K562 (cell line): ENCODE results near the gene WIPF3. TPM values are rescaled to one million over a fixed set of nuclear protein-coding genes. Genes with fewer than 3 reads are reported as not detected.

ENCODE experiments used
- ATAC-seq: fragments of 200-7000 bp; cut with Tn5 transposase; 3 replicates; pipeline ENCODE4 v1.9.1; 2020; ENCODE audit warnings: moderate library complexity
- Bru-seq: library from RNA; stranded (reverse); fragments of 400-500 nt; gene quantifications from one replicate; lab custom pipeline; 2021; lab: Mats Ljungman, UMichigan
- BruChase-seq, 2 experiments: library from RNA; stranded (reverse); fragments of 400-500 nt; gene quantifications; one replicate each; lab custom pipeline; 2021; lab: Mats Ljungman, UMichigan
- BruUV-seq: library from RNA; stranded (reverse); fragments of 400-500 nt; replicated peaks from 2 replicates; lab custom pipeline; 2021; lab: Mats Ljungman, UMichigan
- CTCF ChIA-PET: fragments of 300-600 bp; formaldehyde crosslinking; extraction: SDS; loops from one replicate; lab custom pipeline; 2021; ENCODE audit warnings: low intra/inter-chr PET ratio; lab: Yijun Ruan, JAX
- POLR2A ChIA-PET: fragments of 300-600, 350-650 bp; sonication (Branson Sonifier 250); formaldehyde crosslinking; extraction: SDS; loops from one replicate; lab custom pipeline; 2021; ENCODE audit warnings: antibody characterized with exemption, inconsistent platforms; lab: Yijun Ruan, JAX
- DNase-seq, 4 experiments: peaks; one replicate each; pipeline versions ENCODE4 v3.0.0 to v3.0.0-alpha.2; 2011 to 2018; ENCODE audit warnings: low spot score in 3 of 4, mixed read lengths in 3 of 4; ENCODE audit errors: extremely low read depth in 1 of 4
- FAIRE-seq: peaks from 2 replicates; lab custom pipeline; 2011; peaks lifted over from hg19 to GRCh38; lab: Jason Lieb, UNC
- H2AFZ ChIP-seq: 2 replicates; pipeline ENCODE4 v1.6.0; 2011; ENCODE audit warnings: low read depth, low read length, control low read depth, inconsistent platforms
- H3K27ac ChIP-seq: fragments of 200-600 bp; 3 replicates; pipeline ENCODE4 v1.8.0; 2011; ENCODE audit warnings: low read depth, mild to moderate bottlenecking, control low read depth, inconsistent platforms, low read length, moderate library complexity, mixed read lengths; ENCODE audit errors: extremely low read depth
- H3K27me3 ChIP-seq, 2 experiments: fragments of 300-600 bp in 1 of 2; 2 replicates in 1 of 2; 3 replicates in 1 of 2; pipeline versions ENCODE4 v1.6.0 to v1.8.0; 2011; ENCODE audit warnings: inconsistent platforms in 2 of 2, low read length in 2 of 2, mild to moderate bottlenecking in 1 of 2, mixed read lengths in 1 of 2, moderate library complexity in 1 of 2; ENCODE audit not compliant: control insufficient read depth in 2 of 2, insufficient read depth in 2 of 2
- H3K36me3 ChIP-seq: fragments of 300-600 bp; 3 replicates; pipeline ENCODE4 v1.8.0; 2011; ENCODE audit warnings: mild to moderate bottlenecking, low read length, inconsistent platforms; ENCODE audit not compliant: control insufficient read depth, insufficient read depth
- H3K4me1 ChIP-seq, 2 experiments: fragments of 200-600 bp in 1 of 2; replicated peaks in 1 of 2; 2 replicates in 1 of 2; 3 replicates in 1 of 2; pipeline versions ENCODE4 v1.5.1 to v1.8.0; 2011; ENCODE audit warnings: inconsistent platforms in 2 of 2, low read length in 2 of 2, mild to moderate bottlenecking in 1 of 2, mixed read lengths in 1 of 2, moderate library complexity in 1 of 2; ENCODE audit not compliant: control insufficient read depth in 2 of 2, insufficient read depth in 2 of 2
- H3K4me2 ChIP-seq: 2 replicates; pipeline ENCODE4 v1.6.1; 2011; ENCODE audit warnings: low read length, control low read depth, inconsistent platforms, mixed read lengths; ENCODE audit not compliant: insufficient read depth
- H3K4me3 ChIP-seq: fragments of 200-600 bp; sonication (generic), shearing (Covaris generic); 2 replicates; pipeline ENCODE4 v1.5.1; 2016; ENCODE audit warnings: control low read depth, inconsistent platforms
- H3K79me2 ChIP-seq: fragments of 200-600 bp; 3 replicates; pipeline ENCODE4 v1.8.0; 2011; ENCODE audit warnings: low read length, inconsistent platforms; ENCODE audit not compliant: control insufficient read depth, insufficient read depth
- H3K9ac ChIP-seq, 2 experiments: 2 replicates each; pipeline versions ENCODE4 v1.6.0 to v1.6.1; 2011; ENCODE audit warnings: low read depth in 2 of 2, low read length in 2 of 2, control low read depth in 1 of 2, inconsistent platforms in 1 of 2, mild to moderate bottlenecking in 1 of 2, mixed read lengths in 1 of 2; ENCODE audit not compliant: insufficient read depth in 1 of 2
- H3K9me1 ChIP-seq: one replicate; pipeline ENCODE4 v1.6.0; 2011; ENCODE audit warnings: inconsistent platforms, mild to moderate bottlenecking, low read length, moderate library complexity; ENCODE audit not compliant: control insufficient read depth, insufficient read depth
- H3K9me3 ChIP-seq: replicated peaks from 2 replicates; pipeline ENCODE4 v1.5.1; 2011; ENCODE audit warnings: low read depth, low read length, inconsistent platforms; ENCODE audit not compliant: control insufficient read depth, insufficient read depth
- H4K20me1 ChIP-seq: replicated peaks from 2 replicates; pipeline ENCODE4 v1.6.1; 2011; ENCODE audit warnings: low read length, inconsistent platforms, mixed read lengths; ENCODE audit not compliant: control insufficient read depth, insufficient read depth
- ARHGAP35 ChIP-seq: fragments of 450-650 bp; IDR thresholded peaks from 2 replicates; pipeline ENCODE4 v1.6.1; 2018; ENCODE audit not compliant: partially characterized antibody
- ARNT ChIP-seq, 2 experiments: fragments of 450-650 bp; IDR thresholded peaks; 2 replicates each; pipeline ENCODE4 v1.6.1; 2016; ENCODE audit warnings: mild to moderate bottlenecking in 1 of 2
- CREM ChIP-seq: IDR thresholded peaks from 2 replicates; pipeline ENCODE4 v1.6.1; 2014; ENCODE audit warnings: antibody characterized with exemption, low read depth
- ETS2 ChIP-seq: IDR thresholded peaks from 2 replicates; pipeline ENCODE4 v1.6.1; 2016; ENCODE audit warnings: borderline replicate concordance, missing genetic modification characterization, mild to moderate bottlenecking, moderate library complexity, missing compliant biosample characterization; ENCODE audit not compliant: poor library complexity, severe bottlenecking
- KDM1A ChIP-seq, 2 experiments: fragments of 450-650 bp; IDR thresholded peaks; 2 replicates each; pipeline ENCODE4 v1.6.1; 2016; ENCODE audit warnings: mild to moderate bottlenecking in 2 of 2
- PCBP1 ChIP-seq: fragments of 200-400 bp; formaldehyde crosslinking; IDR thresholded peaks from 2 replicates; pipeline ENCODE4 v1.6.1; 2018; ENCODE audit warnings: mild to moderate bottlenecking, low read depth, low read length; ENCODE audit not compliant: poor library complexity, severe bottlenecking
- TAF1 ChIP-seq: IDR thresholded peaks from 2 replicates; pipeline ENCODE4 v1.6.1; 2011; ENCODE audit warnings: mild to moderate bottlenecking, low read length, moderate library complexity; ENCODE audit not compliant: insufficient read depth, control insufficient read depth, severe bottlenecking; ENCODE audit errors: extremely low read depth
- UBTF ChIP-seq, 2 experiments: IDR thresholded peaks; 2 replicates each; pipeline ENCODE4 v1.6.1; 2012; ENCODE audit warnings: improper control_type of control experiment in 2 of 2, low read depth in 2 of 2, low read length in 2 of 2, borderline replicate concordance in 1 of 2
- ZFX ChIP-seq: sonication (generic); formaldehyde crosslinking; IDR thresholded peaks from 2 replicates; pipeline ENCODE4 v1.8.0; 2022; ENCODE audit warnings: mild to moderate bottlenecking, missing genetic modification reagents, moderate library complexity
- ZNF253 ChIP-seq: fragments of 250-450 bp; sonication (Bioruptor Pico); conservative IDR thresholded peaks from 2 replicates; pipeline ENCODE4 v1.6.1; 2021; ENCODE audit warnings: mild to moderate bottlenecking
- WGBS: fragments of 100-300 bp; shearing (Covaris generic); methylation state at CpG from one replicate; pipeline ENCODE4 v1.1.6; 2016; ENCODE audit warnings: low coverage, mixed read lengths; ENCODE audit not compliant: insufficient coverage; ENCODE audit errors: missing lambda C conversion rate; 5-methylcytosine and 5-hydroxymethylcytosine counted together
- in situ Hi-C: fragments of 300-500 bp; cut with MboI; formaldehyde crosslinking; loops from 4 replicates; pipeline ENCODE4 v1.15.0; 2018; ENCODE audit warnings: inconsistent platforms, mixed read lengths
- intact Hi-C: fragments of 100-400 bp; cut with micrococcal nuclease; formaldehyde crosslinking; loops from 2 replicates; pipeline ENCODE4 v1.14.2; 2022
- long read RNA-seq, 3 experiments: library from polyadenylated mRNA in 2 of 3; library from RNA in 1 of 3; unstranded in 2 of 3; stranded (forward) in 1 of 3; transcript quantifications; one replicate each; pipeline ENCODE4 v2.0.0, GENCODE V29; 2019 to 2022
- polyA minus RNA-seq, 3 experiments: library from RNA; depleted of rRNA, polyadenylated mRNA; stranded (reverse); fragments of >200 nt; gene quantifications; 2 replicates each; pipeline ENCODE4 v1.2.3, GENCODE V29; 2011
- polyA plus RNA-seq, 8 experiments: library from polyadenylated mRNA; depleted of rRNA in 4 of 8; stranded (reverse) in 5 of 8; unstranded in 3 of 8; fragments of >200 nt; fragmentation: Nextera tagmentation in 2 of 8; fragmentation: Illumina TruSeq in 1 of 8; extraction: Ambion mirVana in 2 of 8; extraction: Trizol in 1 of 8; gene quantifications; 2 replicates each; pipeline versions ENCODE4 v1.2.1 to v1.2.3, GENCODE V29; 2011 to 2014; ENCODE audit warnings: inconsistent platforms in 1 of 8, missing spikeins in 1 of 8
- total RNA-seq, 7 experiments: library from RNA; depleted of rRNA in 6 of 7; stranded (reverse); fragments of >200 nt in 6 of 7; fragmentation: Illumina TruSeq in 2 of 7; extraction: Trizol in 2 of 7; gene quantifications; 2 replicates each; pipeline versions ENCODE4 v1.2.1 to v1.2.3, GENCODE V29; 2011 to 2021; ENCODE audit warnings: low replicate concordance in 1 of 7
- TF ChIP-seq, protein P1 (sequence below): fragments of 450-650 bp; formaldehyde crosslinking; IDR thresholded peaks from 2 replicates; pipeline ENCODE4 v1.4.0; 2020; ENCODE audit warnings: mild to moderate bottlenecking, mixed read lengths

Gene WIPF3
- 3.7 and 6.2 TPM in 2 replicates for total RNA-seq (2011; cell fraction: chromatin; rRNA removed; ENCODE audit: low replicate concordance)
- 1.7 and 2.1 TPM in 2 replicates for total RNA-seq (2011; cell fraction: nucleolus; rRNA removed)
- 3.0 and 6.9 TPM in 2 replicates for total RNA-seq (2011; cell fraction: nucleoplasm; rRNA removed)
- total RNA-seq (2014; rRNA removed) (0.65 and 0.82 TPM in 2 replicates), total RNA-seq (2014; rRNA removed; fragmentation: Illumina TruSeq; extraction: Trizol) (0.47 and 0.54 TPM in 2 replicates), total RNA-seq (2015; rRNA removed; fragmentation: Illumina TruSeq; extraction: Trizol) (0.15 and 0.18 TPM in 2 replicates), total RNA-seq (2021) (2.6 and 2.7 TPM in 2 replicates), polyA plus RNA-seq (2011; rRNA removed) (1.7 and 2.2 TPM in 2 replicates), polyA plus RNA-seq (2014; fragmentation: Illumina TruSeq; extraction: Trizol) (1.9 and 2.2 TPM in 2 replicates), polyA plus RNA-seq (2014; fragmentation: Nextera tagmentation; extraction: Ambion mirVana) (1 to 10 TPM; 2.1 to 3.2 TPM), polyA plus RNA-seq (2014; rRNA removed) (0.82 and 1.0 TPM in 2 replicates), polyA minus RNA-seq (2011; rRNA and poly(A)+ RNA removed) (2.3 and 3.3 TPM in 2 replicates), Bru-seq, nascent RNA (percentile 51 among the genes with signal in this experiment), BruChase-seq, experiment 1, labeled RNA remaining after a 2-hour chase (percentile 54 among the genes with signal in this experiment), BruChase-seq, experiment 2, labeled RNA remaining after a 6-hour chase (percentile 55 among the genes with signal in this experiment)
- 0.95 and 1.7 TPM in 2 replicates for polyA plus RNA-seq (2011; cell fraction: cytosol; rRNA removed)
- 2.9 and 3.2 TPM in 2 replicates for polyA plus RNA-seq (2011; cell fraction: nucleus; rRNA removed)
- polyA plus RNA-seq (2012): 1.5 and 2.2 TPM in 2 replicates
- 3.7 and 4.6 TPM in 2 replicates for polyA minus RNA-seq (2011; cell fraction: cytosol; rRNA and poly(A)+ RNA removed)
- 1.6 and 2.3 TPM in 2 replicates for polyA minus RNA-seq (2011; cell fraction: nucleus; rRNA and poly(A)+ RNA removed)
- long read RNA-seq, experiment 1, partial matches to known transcripts: 4 of 10 reads
- long read RNA-seq, experiment 1, other reads (novel, unspliced or antisense): 6 of 10 reads
- long read RNA-seq, experiment 2, full-length matches to known transcripts: 3 of 8 reads
- long read RNA-seq, experiment 2, partial matches to known transcripts: 1 of 8 reads
- long read RNA-seq, experiment 2, other reads (novel, unspliced or antisense): 4 of 8 reads
- long read RNA-seq, experiment 3, partial matches to known transcripts: 0 of 3 reads
- long read RNA-seq, experiment 3, other reads (novel, unspliced or antisense): 3 of 3 reads

DNA sequence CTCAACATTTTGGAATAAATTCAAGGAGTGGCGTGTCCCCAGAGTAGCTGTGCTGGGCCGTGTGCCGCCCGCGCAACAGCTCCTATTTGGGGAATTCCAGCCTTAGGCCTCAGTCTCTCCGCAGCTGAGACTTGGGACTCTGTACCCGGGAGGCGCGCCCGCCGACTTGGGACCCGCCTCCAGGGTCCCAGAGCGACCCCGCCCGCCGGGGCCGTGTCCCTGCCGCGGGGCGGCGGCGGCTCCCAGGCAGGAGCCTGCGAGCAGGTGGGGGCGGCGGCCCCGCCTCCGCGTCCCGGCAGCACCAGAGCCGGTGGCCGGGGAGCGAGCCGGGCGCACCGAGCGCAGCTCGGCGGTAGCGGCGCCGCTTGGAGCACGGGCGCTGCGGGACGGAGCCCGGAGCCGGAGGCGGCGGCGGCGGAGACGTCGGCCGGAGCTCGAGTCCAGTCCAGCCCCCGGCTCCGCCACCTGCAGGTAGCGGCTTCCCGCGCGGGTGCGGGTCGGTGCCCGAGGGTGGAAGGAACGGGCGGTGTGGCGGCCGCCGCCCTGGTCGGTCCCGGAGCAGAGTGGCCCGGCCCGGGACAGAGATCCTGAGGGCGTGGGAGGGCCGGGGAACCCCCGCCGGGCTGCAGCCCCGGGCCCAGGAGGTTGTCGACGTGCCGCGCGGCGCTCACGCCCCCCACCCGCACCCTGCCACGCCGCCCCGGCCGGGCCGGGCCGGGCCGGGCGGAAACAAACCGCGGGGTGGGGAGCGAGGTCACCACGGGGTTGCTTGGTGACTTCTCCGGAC is at the start of gene WIPF3:
Gene WIPF3 (plus strand): TSS at position 301 of the 787 bp plus-strand sequence. CDS start 28,217 bp downstream, outside the sequence.
- Histone ChIP-seq H3K9ac (peak within 1 kb of the TSS; percentile 35 to 89; a peak in 3 of 4 replicates), H3K27me3 (peaks cover 0 to 15% of the 10 kb centered on the region in 2 experiments; a peak in 1 of 5 replicates), H3K27ac (peak within 1 kb of the TSS; percentile 24; the same call in 1 of the 3 replicates), H3K4me2 (peak within 1 kb of the TSS; percentile 66), H3K9me1 (no peaks in the 10 kb centered on the region), H4K20me1 (peaks cover 1% of the 10 kb centered on the region; the same call in 1 of the 2 replicates), H3K79me2 (no peaks in the 10 kb centered on the region), H2AFZ (peak within 1 kb of the TSS; percentile 79), H3K4me3 (peak within 1 kb of the TSS; percentile 52), H3K36me3 (no peaks in the 10 kb centered on the region), H3K4me1 (peaks cover 8 to 27% of the 10 kb centered on the region in 2 experiments; a peak in 4 of 5 replicates), H3K9me3 (no peaks in the 10 kb centered on the region)
- CTCF ChIA-PET: no interaction called here
- 4% methylated on average over 53 of the region's 99 CpGs for WGBS
- FAIRE-seq: no peak
- ATAC-seq: peak; percentile 86
- POLR2A ChIA-PET: interaction anchor here (1.4 kb wide), 1 partner anchor 10 kb away, joined by 5 read pairs; no protein-coding TSS in a partner anchor
- BruUV-seq: no TSS peak
- in situ Hi-C loops: no loop called here
- peak; percentile 61 to 89 (median 82) for DNase-seq
- intact Hi-C loops: loop anchor here (2.0 kb wide), 1 partner anchor 42 kb away; no protein-coding TSS in a partner anchor
- TF ChIP-seq ARHGAP35 (no peak), ETS2 (tag) (no peak), CREM (no peak), KDM1A (IDR thresholded peaks at IDR 0.05) (no peak), PCBP1 (peak; percentile 47), ZNF253 (CRISPR knock-in tag) (no peak), TAF1 (peak; percentile 25), UBTF (IDR thresholded peaks at IDR 0.05; ENCODE audit: borderline replicate concordance in 1 of 2, low read depth in 2 of 2, low read length in 2 of 2) (peak; percentile 75 to 95; a peak in 2 of 4 replicates), ARNT (IDR thresholded peaks at IDR 0.05) (no peak), ZFX (CRISPR knock-in tag) (peak; percentile 55)
- TF ChIP-seq, protein P1, sequence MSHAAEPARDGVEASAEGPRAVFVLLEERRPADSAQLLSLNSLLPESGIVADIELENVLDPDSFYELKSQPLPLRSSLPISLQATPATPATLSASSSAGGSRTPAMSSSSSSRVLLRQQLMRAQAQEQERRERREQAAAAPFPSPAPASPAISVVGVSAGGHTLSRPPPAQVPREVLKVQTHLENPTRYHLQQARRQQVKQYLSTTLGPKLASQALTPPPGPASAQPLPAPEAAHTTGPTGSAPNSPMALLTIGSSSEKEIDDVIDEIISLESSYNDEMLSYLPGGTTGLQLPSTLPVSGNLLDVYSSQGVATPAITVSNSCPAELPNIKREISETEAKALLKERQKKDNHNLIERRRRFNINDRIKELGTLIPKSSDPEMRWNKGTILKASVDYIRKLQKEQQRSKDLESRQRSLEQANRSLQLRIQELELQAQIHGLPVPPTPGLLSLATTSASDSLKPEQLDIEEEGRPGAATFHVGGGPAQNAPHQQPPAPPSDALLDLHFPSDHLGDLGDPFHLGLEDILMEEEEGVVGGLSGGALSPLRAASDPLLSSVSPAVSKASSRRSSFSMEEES (CRISPR knock-in tag): no peak
